ENCODE results near the gene KCNH1. TPM values are rescaled to one million over a fixed set of nuclear protein-coding genes. Genes with fewer than 3 reads are reported as not detected.

The KCNH1 gene
- total RNA-seq, 1 donor from 2014 or later, result 6.3 TPM

DNA sequence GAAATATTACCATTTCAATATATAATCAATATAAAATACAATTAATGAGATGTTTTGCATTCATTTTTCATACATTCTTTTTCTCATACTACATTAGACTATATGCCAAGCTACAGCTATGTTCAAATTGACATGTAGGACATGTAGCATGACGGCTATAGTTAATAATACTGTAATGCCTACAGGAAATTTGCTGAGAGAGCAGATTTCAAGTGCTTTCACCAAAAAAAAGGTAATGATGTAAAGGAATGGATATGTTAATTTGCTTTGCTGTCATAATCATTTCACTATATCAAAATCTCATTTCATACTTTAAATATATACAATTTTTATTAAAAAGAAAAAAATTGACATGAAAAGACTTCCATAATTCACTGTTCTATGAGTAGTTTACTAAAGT lies 215.1 kb downstream of the KCNH1 start:
- Mint-ChIP-seq H3K4me1 (ENCODE audit: low read depth) (peaks cover 36% of the 10 kb centered on the region), H3K36me3 (ENCODE audit: low read depth) (peaks cover 2% of the 10 kb centered on the region), H3K27ac (ENCODE audit: unreplicated experiment) (no peak overlapping the region), H3K4me3 (ENCODE audit: unreplicated experiment) (no peak overlapping the region), H3K27me3 (ENCODE audit: low read depth) (no peaks in the 10 kb centered on the region), H3K9me3 (ENCODE audit: low read depth) (no peaks in the 10 kb centered on the region)
- TF ChIP-seq, protein P1, sequence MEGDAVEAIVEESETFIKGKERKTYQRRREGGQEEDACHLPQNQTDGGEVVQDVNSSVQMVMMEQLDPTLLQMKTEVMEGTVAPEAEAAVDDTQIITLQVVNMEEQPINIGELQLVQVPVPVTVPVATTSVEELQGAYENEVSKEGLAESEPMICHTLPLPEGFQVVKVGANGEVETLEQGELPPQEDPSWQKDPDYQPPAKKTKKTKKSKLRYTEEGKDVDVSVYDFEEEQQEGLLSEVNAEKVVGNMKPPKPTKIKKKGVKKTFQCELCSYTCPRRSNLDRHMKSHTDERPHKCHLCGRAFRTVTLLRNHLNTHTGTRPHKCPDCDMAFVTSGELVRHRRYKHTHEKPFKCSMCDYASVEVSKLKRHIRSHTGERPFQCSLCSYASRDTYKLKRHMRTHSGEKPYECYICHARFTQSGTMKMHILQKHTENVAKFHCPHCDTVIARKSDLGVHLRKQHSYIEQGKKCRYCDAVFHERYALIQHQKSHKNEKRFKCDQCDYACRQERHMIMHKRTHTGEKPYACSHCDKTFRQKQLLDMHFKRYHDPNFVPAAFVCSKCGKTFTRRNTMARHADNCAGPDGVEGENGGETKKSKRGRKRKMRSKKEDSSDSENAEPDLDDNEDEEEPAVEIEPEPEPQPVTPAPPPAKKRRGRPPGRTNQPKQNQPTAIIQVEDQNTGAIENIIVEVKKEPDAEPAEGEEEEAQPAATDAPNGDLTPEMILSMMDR (IDR thresholded peaks at IDR 0.05), result no peak
- no peak for DNase-seq (ENCODE audit: low spot score)

DNA sequence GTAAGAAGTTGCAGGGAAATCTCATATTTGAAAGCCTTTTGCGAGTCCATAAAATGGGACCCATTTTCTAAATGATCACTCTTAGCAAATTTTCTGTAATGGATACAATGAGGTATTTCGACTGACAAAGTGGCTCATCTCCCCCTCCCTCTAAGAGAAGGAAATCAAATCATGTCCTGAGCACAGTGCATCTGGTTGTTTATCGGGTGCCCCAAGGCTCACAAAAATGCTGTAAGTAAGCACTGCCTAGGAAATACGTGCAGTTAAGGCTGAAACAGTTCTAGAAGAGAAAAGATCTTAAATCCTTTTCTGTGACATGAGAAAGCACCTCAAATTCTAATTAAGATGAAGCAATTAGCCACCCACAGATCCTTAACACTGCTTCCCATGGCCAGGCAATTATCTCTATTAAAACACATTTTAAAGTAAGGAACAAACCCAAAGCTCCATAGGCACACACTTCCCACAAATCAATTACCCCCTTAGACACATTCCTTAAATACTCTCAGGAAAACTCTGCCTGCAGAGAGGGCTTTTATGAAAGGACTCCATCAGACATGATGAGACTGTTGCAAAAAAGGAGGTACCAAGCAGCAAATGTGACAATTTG lies 216.3 kb downstream of the KCNH1 start:
- Mint-ChIP-seq H3K27ac (ENCODE audit: unreplicated experiment) (no peak overlapping the region), H3K4me1 (ENCODE audit: low read depth) (peaks cover 28% of the 10 kb centered on the region), H3K36me3 (ENCODE audit: low read depth) (peaks cover 2% of the 10 kb centered on the region), H3K9me3 (ENCODE audit: low read depth) (no peaks in the 10 kb centered on the region), H3K27me3 (ENCODE audit: low read depth) (no peaks in the 10 kb centered on the region), H3K4me3 (ENCODE audit: unreplicated experiment) (no peak overlapping the region)
- TF ChIP-seq, protein P1 (IDR thresholded peaks at IDR 0.05), result no peak
- DNase-seq (ENCODE audit: low spot score), result no peak

DNA sequence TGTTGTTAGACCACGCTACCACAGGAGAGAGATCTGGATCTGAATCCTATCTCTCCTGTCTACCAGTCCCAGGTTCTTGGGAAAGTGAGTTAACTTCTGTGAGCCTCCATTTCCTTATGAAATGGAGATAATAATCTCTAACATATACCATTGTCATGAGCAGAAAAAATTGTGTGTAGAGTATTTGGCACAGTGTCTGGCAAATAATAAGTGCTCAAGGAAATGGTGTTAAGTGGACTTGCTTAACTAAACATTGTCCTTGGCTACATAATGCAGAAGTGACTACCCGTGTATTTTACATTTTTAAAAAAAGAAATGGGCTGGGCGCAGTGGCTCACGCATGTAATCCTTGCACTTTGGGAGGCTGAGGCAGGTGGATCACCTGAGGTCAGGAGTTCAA lies 217.4 kb downstream of the KCNH1 start:
- Mint-ChIP-seq H3K9me3 (ENCODE audit: low read depth) (no peaks in the 10 kb centered on the region), H3K27ac (ENCODE audit: unreplicated experiment) (no peak overlapping the region), H3K36me3 (ENCODE audit: low read depth) (peaks cover 2% of the 10 kb centered on the region), H3K4me1 (ENCODE audit: low read depth) (peaks cover 25% of the 10 kb centered on the region), H3K4me3 (ENCODE audit: unreplicated experiment) (no peak overlapping the region), H3K27me3 (ENCODE audit: low read depth) (no peaks in the 10 kb centered on the region)
- TF ChIP-seq, protein P1 (IDR thresholded peaks at IDR 0.05), result no peak
- DNase-seq (ENCODE audit: low spot score), result no peak

DNA sequence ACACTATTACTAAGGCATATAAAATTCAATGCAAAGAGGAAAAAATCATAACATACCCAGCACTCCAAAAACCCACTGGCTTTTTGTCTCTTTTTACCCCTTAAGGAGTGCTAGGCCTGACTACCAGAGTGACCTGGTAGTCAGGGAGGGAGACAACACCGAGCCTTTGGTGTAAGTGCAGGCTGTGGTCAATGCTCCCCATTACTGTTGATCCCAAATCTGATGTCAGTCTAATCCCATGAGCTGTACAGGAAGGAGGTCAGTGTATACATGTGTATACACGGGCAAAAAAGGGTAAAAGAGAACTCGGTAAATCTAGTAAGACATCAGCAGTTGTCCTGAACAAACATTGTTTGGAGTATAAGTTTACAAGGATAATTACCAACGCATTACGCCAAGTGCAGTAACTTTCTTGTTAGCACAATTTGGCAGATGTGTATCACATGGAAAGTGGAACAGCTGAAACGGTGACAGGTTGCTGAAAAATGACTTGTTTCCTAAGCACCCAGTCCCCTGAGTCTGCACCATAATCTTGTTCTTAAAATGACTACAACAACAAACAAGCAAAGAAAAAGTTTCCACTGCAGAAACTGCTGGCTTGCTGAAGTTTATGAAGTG lies 217.9 kb downstream of the KCNH1 start:
- DNase-seq (ENCODE audit: low spot score), result no peak
- no peak overlapping the region for H3K27ac Mint-ChIP-seq (ENCODE audit: unreplicated experiment)
- H3K4me3 Mint-ChIP-seq (ENCODE audit: unreplicated experiment), result no peak overlapping the region
- peaks cover 20% of the 10 kb centered on the region for H3K4me1 Mint-ChIP-seq (ENCODE audit: low read depth)
- TF ChIP-seq, protein P1 (IDR thresholded peaks at IDR 0.05), result no peak
- H3K27me3 Mint-ChIP-seq (ENCODE audit: low read depth), result no peaks in the 10 kb centered on the region
- peaks cover 2% of the 10 kb centered on the region for H3K36me3 Mint-ChIP-seq (ENCODE audit: low read depth)
- no peaks in the 10 kb centered on the region for H3K9me3 Mint-ChIP-seq (ENCODE audit: low read depth)

DNA sequence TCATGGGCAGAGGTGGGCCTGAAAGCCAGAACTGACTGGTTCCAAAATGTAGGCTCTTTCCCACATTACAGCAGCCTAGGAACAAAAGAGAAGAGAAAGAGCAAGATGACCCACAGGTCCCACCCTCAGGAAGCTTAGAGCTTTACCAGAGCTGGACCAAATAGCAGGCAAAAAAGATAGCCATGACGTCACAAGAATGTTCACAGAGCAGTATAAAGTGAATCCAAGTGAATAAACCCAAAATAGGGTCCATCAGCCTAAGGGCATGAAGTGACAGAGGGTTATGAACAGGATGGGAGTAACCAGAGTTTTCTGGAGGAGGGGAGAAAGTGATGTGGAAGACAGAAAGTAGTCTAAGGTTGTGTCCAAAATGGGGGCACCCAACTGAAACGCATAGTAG lies 221.2 kb downstream of the KCNH1 start:
- no peak overlapping the region for H3K4me3 Mint-ChIP-seq (ENCODE audit: unreplicated experiment)
- H3K36me3 Mint-ChIP-seq (ENCODE audit: low read depth), result peaks cover 2% of the 10 kb centered on the region
- H3K9me3 Mint-ChIP-seq (ENCODE audit: low read depth), result no peaks in the 10 kb centered on the region
- DNase-seq (ENCODE audit: low spot score), result no peak
- TF ChIP-seq, protein P1 (IDR thresholded peaks at IDR 0.05), result no peak
- peaks cover 16% of the 10 kb centered on the region for H3K4me1 Mint-ChIP-seq (ENCODE audit: low read depth)
- H3K27ac Mint-ChIP-seq (ENCODE audit: unreplicated experiment), result no peak overlapping the region
- H3K27me3 Mint-ChIP-seq (ENCODE audit: low read depth), result no peaks in the 10 kb centered on the region
